Right atrium auricular region (tissue), 2 donors: ENCODE data around the gene ABL1. TPM values are rescaled to one million over a fixed set of nuclear protein-coding genes. Genes with fewer than 3 reads are reported as not detected.

ENCODE experiments used
- DNase-seq: peaks from one replicate; pipeline ENCODE4 v3.0.0-alpha.2; 2019; ENCODE audit warnings: low spot score
- H3K27ac ChIP-seq, 2 donors: fragments of 200-600 bp; sonication (generic); 1 replicate in 1 of 2; 2 replicates in 1 of 2; pipeline ENCODE4 v1.5.1; 2016 to 2019
- H3K27me3 ChIP-seq, 2 donors: fragments of 200-600 bp; sonication (generic); one replicate each; pipeline versions ENCODE4 v1.5.1 to v1.6.0; 2017 to 2019
- H3K36me3 ChIP-seq: fragments of 200-600 bp; sonication (generic); one replicate; pipeline ENCODE4 v1.5.1; 2016
- H3K4me1 ChIP-seq, 2 donors: fragments of 200-600 bp; sonication (generic); one replicate each; pipeline versions ENCODE4 v1.5.1 to v1.6.0; 2017 to 2019
- H3K4me3 ChIP-seq, 2 donors: fragments of 200-600 bp; sonication (generic); 1 replicate in 1 of 2; 2 replicates in 1 of 2; pipeline ENCODE4 v1.5.1; 2017 to 2019; ENCODE audit warnings: mild to moderate bottlenecking in 1 of 2, moderate library complexity in 1 of 2
- H3K9me3 ChIP-seq, 2 donors: fragments of 200-600 bp; sonication (generic); one replicate each; pipeline ENCODE4 v1.5.1; 2019
- CTCF ChIP-seq, 2 donors: fragments of 200-600 bp; sonication (generic); IDR thresholded peaks; one replicate each; pipeline ENCODE4 v1.5.1; 2019; ENCODE audit warnings: antibody characterized with exemption in 2 of 2
- total RNA-seq, 2 donors: library from RNA; depleted of rRNA; stranded (reverse); fragments of >200 nt; gene quantifications; one replicate each; pipeline ENCODE4 v1.1.0, GENCODE V29; 2016

ABL1 gene
- total RNA-seq, 2 donors from 2014 or later: 26.3 to 38.9 TPM

GRCh38 chr9:130831077-130831476 lies 4.0 kb upstream of the ABL1 start:
- no peak for TF ChIP-seq CTCF (IDR thresholded peaks at IDR 0.05)
- H3K36me3 ChIP-seq: no peaks in the 10 kb centered on the region
- no peak for DNase-seq
- no peak overlapping the region for H3K27ac ChIP-seq
- no peak overlapping the region for H3K4me3 ChIP-seq
- H3K9me3 ChIP-seq: no peaks in the 10 kb centered on the region
- H3K4me1 ChIP-seq: peaks cover 0 to 29% of the 10 kb centered on the region in 2 donors
- no peaks in the 10 kb centered on the region for H3K27me3 ChIP-seq

- H3K9me3 ChIP-seq: no peaks in the 10 kb centered on the region
- peak overlapping the region; percentile 86 to 90 for H3K27ac ChIP-seq
- no peak for DNase-seq
- no peaks in the 10 kb centered on the region for H3K27me3 ChIP-seq
- TF ChIP-seq CTCF (IDR thresholded peaks at IDR 0.05): no peak
- no peak overlapping the region for H3K4me3 ChIP-seq
- peaks cover 0 to 43% of the 10 kb centered on the region in 2 donors for H3K4me1 ChIP-seq
- no peaks in the 10 kb centered on the region for H3K36me3 ChIP-seq
These were observed 1.7 kb upstream of the ABL1 start for GRCh38 chr9:130833031-130833990.

GRCh38 chr9:130835441-130836298 lies 616 bp downstream of the ABL1 start:
- Histone ChIP-seq H3K4me1 (peaks cover 0 to 60% of the 10 kb centered on the region in 2 donors), H3K27me3 (no peaks in the 10 kb centered on the region), H3K27ac (peak overlapping the region; percentile 86 to 90), H3K36me3 (no peaks in the 10 kb centered on the region), H3K9me3 (no peaks in the 10 kb centered on the region), H3K4me3 (peak overlapping the region; percentile 66 to 67)
- TF ChIP-seq CTCF (IDR thresholded peaks at IDR 0.05): no peak
- DNase-seq: no peak

GRCh38 chr9:130837002-130837511 lies 2.0 kb downstream of the ABL1 start:
- Histone ChIP-seq H3K36me3 (no peaks in the 10 kb centered on the region), H3K27me3 (no peaks in the 10 kb centered on the region), H3K9me3 (no peaks in the 10 kb centered on the region), H3K27ac (peak overlapping the region; percentile 86 to 90), H3K4me1 (peaks cover 0 to 66% of the 10 kb centered on the region in 2 donors), H3K4me3 (peak overlapping the region; percentile 66 to 67)
- DNase-seq: no peak
- no peak for TF ChIP-seq CTCF (IDR thresholded peaks at IDR 0.05)

GRCh38 chr9:130837643-130838042 lies 2.6 kb downstream of the ABL1 start:
- H3K27ac ChIP-seq: peak overlapping the region; percentile 86 to 90
- DNase-seq: no peak
- no peaks in the 10 kb centered on the region for H3K36me3 ChIP-seq
- TF ChIP-seq CTCF (IDR thresholded peaks at IDR 0.05): no peak
- peak overlapping the region; percentile 66 to 67 for H3K4me3 ChIP-seq
- no peaks in the 10 kb centered on the region for H3K9me3 ChIP-seq
- H3K27me3 ChIP-seq: no peaks in the 10 kb centered on the region
- H3K4me1 ChIP-seq: peaks cover 0 to 72% of the 10 kb centered on the region in 2 donors
